Fibroblast of skin of left biceps (primary cell): ENCODE results near the gene ANTXRL.
"Not testable (repeated sequence)": the region's sequence is repeated elsewhere in the genome, so short reads cannot be mapped to it uniquely, and the experiment has no call there.

Source experiments
- DNase-seq, 2 experiments: peaks; one replicate each; pipeline ENCODE4 v3.0.0-alpha.2; 2013; ENCODE audit warnings: low read depth in 2 of 2

Gene ANTXRL

GRCh38 chr10:46254467-46254866 is 32.3 kb upstream of the ANTXRL start:
- DNase-seq: no peak

DNA sequence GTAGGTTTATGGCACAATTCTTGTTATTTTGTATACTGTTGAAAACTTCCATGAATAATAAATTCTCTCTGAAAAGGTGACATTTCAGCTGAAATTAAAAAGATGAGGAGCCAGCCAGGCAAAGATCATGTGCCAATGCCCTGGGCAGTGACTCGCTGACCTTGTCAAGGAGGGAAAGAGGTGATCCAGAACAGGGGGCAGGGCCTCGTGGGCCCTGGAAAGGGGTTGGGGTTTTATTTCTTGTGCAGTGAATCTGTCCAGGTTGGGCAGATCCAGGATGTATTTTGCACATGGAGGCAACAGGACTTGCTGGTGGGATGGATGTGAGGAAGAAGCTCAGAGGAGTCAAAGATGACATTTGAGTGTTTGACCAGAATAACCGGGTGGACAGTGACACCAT is 31.6 kb upstream of the ANTXRL start:
- DNase-seq: not testable (repeated sequence)

DNA sequence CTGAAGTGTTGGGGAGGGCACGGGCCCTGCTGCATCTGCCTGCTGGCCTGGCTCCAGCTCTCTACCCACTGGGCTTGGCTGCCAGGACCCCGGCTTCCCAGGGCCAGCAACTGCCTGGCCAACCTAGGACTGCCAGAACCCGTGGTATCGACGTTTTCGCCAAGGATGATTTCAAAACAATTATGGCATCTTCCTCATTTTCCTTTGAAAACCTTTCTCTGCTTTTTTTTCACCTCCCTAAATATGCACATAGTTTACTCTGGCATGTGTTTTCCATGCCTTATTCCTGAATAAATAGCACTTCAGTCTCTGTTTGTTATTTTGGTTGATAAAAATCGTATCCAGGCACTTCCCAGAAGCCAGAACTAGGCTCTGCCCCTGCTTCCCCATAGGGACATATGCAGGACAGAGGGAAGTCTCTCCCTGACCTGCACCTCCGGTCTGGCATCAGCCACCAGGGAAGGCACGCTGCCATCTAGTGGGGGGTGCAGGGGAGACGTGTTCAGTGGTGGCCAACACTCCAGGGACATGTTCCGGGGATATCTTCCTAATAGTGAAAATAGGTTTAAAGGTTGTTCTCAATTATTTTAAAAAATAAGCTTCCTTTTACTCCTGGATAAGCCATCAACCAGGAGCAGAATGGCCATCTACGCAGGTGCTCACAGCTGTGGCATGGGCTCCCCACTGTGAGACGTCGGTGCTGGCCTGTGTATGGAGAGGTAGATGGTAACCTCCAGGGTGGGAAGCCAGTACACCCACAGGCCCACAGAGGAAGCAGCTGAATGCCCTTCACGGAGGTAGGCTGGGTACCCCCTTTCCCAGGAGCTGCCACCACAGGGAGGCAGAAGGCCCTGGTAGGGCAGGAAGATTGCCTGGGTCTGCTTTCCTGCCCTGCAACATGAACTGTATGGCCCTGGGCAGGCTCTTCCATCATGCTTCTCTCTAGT is 30.7 kb upstream of the ANTXRL start:
- no peak for DNase-seq

DNA sequence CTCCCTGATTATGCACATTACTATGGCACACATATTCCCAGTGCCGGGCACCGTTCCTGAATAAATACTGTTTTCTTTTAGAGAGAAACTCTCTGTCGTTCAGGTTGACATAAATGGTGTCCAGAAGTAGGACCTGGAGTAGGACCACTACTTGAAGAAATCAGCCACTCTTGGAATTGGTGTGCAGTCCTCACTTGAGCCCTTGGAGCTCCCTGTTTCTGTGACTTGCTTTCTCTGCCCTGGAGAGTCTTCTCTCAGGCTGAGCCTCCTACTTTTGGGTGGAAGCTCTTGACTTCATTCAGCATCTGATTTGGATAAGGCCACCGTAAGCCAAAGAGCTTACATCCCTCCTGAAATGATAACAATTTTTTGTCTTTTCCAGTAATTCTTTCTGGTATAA is 29.7 kb upstream of the ANTXRL start:
- no peak for DNase-seq

DNA sequence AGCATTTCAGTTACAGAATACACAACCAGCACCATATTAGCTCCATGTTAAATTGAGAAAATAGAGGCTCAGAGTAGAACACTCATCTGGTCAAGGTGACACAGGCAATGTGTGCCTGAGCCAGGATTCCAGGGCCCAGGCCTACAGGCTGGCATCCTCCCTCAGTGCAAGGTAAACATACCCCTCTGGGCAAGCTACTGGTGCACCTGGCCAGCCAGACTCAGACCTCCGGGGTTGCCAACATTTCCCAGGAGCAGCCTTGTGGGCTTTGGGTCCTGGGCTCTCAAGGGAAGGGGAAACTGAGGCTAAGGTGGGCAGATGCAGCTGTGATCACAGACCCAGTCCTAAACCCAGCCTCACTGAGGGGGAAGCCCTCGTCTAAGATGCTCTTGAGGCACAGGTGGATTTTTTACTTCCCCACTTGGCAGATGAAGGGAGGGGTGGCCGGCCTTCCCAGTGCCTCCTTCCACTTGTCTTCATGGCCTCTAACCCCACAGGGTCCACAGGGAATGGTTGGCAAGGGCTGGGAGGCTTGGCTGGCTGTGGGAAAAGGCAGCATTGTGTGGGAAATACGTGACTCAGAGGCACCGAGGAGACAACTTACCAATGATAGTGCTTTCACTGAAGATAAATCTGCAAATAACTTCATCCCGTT is 23.8 kb upstream of the ANTXRL start:
- not testable (repeated sequence) for DNase-seq

DNA sequence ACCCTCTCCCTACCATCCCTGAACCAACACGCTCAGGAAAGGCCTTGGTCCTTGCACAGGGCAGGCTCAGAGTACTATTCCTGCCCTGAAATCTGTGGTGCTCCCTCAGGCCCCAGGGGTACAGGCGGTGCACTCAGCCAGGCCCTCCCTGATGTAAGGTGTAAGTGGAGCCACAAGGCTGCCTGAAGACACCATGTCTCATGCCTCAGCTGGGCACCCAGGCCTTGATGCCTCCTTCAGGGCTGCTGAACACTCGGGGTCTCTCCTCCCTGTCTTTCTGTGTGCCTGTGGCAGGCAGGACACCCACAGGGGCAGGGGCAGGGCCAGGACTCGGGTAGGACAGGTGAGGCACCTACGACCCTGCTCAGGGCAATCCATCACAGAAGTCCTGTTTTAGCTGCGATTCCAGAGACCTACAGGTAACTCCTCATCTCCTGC is 22.9 kb upstream of the ANTXRL start:
- DNase-seq: no peak

GRCh38 chr10:46264336-46264735 is 22.5 kb upstream of the ANTXRL start:
- DNase-seq: no peak

DNA sequence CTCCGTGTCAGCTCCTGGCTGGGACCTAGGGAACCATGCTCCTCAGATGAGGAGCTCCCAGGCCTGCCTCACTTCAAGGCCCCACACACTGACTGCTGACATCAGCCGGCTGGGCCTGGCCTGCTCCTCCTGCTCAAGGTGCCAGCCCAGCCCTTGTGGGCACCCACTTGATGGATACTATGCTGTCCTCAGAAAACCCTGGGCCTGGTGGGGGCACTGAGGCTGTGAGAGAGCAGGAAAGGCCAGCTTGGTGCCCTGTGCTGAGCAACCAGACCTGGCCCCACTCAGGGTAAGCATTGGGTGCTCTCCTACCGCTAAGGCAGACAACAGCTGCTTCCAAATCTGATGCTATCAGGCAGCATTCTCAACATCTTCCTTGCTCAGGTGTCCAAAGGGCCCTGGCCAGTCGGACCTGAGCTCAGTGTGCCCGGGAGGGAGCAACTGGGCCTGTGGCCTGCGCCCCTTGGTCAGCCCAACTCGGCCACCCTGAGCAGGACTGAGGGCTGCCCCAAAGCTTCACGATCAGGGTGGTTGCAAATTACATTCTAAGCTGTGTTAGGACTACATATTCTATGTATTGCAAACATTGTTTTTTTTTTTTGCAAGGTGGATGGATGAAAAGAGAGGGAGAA is 21.9 kb upstream of the ANTXRL start:
- no peak for DNase-seq

DNA sequence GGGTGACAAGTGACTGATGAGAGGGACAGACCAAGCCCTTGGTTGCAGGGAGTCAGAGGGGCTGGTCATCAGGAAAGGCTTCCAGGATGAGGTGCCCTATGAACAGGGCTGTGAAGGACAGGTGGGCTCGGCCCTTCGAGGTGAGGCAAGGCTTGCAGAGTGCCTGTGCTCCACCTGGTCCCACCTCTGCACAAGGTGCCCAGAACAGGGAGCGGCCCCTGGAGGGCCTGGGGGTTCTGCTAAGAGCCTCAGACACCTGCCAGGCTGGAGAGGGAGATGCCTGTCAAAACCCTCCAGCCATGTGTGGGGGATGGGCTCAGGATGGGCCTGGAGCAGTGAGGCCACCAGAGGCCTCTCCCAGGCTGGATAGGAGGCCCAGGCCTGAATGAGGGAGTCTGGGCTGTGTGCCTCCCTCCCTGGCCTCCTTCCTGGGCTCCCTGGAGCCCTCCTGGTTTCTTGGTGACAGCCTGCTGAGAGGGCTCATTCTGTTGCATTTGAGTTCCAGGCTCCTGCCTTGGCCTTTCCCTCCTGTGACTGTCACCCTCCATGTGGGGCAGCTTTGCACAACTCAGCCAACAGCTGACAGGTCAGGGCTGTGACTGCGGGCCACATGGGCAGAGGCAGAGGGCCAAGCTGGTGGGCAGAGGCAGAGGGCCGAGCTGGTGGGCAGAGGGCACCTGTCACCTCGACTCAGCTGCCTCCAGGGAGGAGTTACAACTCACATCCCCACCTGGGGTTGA is 21.1 kb upstream of the ANTXRL start:
- not testable (repeated sequence) for DNase-seq

DNA sequence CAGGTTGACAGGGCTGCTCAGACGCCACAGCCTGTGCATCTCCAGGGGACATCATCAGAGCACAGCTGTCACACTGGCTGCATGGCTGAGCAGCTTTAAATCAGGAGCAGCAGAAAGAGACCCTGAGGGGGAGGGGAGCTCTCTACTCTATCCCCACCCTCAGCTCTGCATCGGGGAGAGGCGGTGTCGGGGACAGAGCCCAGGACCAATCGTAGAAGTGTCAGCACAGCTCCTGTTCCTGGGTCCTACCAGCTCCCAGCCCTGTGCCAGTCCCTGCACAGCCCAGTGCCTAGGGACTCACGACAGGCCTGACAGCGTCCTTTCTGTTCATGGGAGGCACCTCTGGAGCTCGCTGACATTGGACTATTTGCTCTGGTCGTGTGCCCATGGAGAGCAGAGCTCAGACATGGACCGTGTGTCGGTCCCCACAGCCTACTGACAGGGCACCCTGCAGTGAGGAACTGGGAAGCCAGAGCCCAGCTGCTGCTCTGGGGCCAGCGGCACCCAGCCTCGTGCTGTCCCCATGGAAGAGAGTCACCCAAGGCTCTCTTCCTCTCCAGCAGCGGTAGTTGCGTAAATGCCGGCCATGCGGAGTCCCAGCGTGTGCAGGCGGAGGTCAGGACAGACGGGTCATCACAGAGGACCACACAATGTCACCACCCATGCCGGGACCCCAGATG is 20.4 kb upstream of the ANTXRL start:
- no peak for DNase-seq

DNA sequence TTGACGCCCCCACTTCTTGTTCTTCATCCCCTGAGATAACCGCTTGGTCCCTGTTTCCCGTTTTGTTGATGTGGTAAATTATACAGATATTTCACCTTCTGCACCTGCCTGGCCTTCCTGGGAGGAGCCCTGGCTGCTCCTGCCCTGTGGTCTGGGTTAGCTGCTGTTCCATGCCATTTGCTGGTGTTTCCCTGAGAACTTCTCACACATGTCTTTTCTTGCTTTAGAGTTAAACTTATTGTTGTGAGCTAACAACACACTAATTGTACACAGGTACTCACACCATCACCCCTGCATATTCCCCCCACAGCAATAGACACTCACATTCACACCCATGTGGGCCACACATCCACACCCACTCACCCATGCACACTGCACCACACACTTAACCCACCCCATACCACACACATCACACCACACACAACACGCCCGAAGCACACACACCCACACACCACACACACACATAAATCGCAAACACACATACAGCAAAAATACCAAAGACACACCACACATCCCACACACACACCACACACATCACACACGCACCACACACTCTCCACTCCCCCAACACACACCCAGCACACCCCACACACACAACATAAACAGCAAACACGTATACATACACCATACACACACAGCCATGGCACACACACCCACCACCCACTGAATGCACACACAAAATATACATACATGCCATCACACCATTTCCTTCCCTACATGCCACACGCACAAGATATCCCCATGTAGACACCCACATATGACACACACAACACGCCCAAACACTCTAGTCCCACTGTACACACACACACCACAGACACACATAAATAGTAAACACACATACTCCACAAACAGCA is 19.4 kb upstream of the ANTXRL start:
- no peak for DNase-seq

GRCh38 chr10:46268076-46268881 is 18.5 kb upstream of the ANTXRL start:
- no peak for DNase-seq

DNA sequence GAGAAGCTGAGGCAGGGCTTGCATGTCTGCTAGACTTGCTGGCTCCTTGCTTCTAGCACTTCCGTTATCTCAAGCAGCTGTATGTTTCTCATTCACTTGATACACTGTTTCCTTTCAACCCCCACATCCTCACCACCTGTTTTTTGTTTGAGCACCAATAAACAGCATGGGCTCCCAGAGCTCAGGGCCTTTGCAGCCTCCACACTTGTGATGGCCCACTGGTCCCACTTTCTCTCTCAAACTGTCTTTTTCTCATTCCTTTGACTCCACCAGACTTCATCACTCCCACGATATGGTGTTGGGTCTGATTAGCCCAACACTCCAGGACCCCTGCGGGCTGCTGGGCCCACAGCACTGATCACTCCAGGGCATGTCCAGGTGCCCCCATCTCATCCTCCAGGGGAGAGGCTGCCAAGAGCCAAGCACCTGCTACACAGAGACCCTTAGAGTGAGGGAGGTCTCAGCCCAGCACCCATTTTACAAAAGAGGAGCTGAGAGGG is 17.2 kb upstream of the ANTXRL start:
- not testable (repeated sequence) for DNase-seq

- DNase-seq: no peak
Measured at GRCh38 chr10:46270086-46270811, 16.5 kb upstream of the ANTXRL start.

DNA sequence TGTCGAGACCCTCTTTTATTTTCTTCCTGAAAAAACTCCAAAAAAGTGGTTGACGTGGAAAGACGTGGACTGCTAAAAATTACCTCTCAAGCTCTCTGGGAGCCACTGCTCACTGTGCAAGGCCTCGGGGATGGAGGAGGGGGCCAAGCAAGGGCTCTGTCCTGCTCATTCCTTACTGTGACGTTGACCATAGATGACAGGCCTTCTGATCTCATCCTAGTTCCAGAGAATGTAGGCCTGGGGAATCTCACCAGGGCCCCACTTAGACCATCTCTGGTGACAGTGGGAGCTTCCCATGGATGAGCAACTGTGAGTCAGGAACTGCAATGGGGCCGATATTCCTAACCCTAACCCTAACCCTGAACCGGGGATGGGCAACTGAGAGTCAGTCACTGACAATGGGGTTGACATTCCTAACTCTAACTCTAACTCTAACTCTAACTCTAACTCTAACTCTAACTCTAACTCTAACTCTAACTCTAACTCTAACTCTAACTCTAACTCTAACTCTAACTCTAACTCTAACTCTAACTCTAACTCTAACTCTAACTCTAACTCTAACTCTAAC is 15.8 kb upstream of the ANTXRL start:
- DNase-seq: not testable (repeated sequence)

GRCh38 chr10:46271795-46272499 is 14.8 kb upstream of the ANTXRL start:
- DNase-seq: not testable (repeated sequence)

GRCh38 chr10:46272863-46273415 is 13.9 kb upstream of the ANTXRL start:
- no peak for DNase-seq
